Measurements from ENCODE around the gene SIL1.
"Not testable (repeated sequence)": the region's sequence is repeated elsewhere in the genome, so short reads cannot be mapped to it uniquely, and the experiment has no call there.

GRCh38 chr5:139191954-139192353 is 6.2 kb downstream of the SIL1 start:
- not testable (repeated sequence) for TF ChIP-seq CTCF (IDR thresholded peaks at IDR 0.05; ENCODE audit: low read depth, low read length, poor library complexity, severe bottlenecking); EZH2phosphoT487 (IDR thresholded peaks at IDR 0.05; ENCODE audit: borderline replicate concordance, low read length)
